ENCODE results near the gene PCDHGC5. TPM values are rescaled to one million over a fixed set of nuclear protein-coding genes. Genes with fewer than 3 reads are reported as not detected.
A peak's percentile ranks its signal among the peaks of the same experiment; 100 is the strongest.

The PCDHGC5 gene
- total RNA-seq, result 1 to 10 TPM in 1 of 4 donors, under 1 TPM in 3; 0.49 to 1.2 (median 0.65) TPM
- polyA plus RNA-seq, result under 1 TPM in 2 of 3 donors, not detected in 1; 0.08 to 0.95 TPM
- long read RNA-seq, donor 1, partial matches to known transcripts, result 3 of 3 reads
- long read RNA-seq, donor 1, other reads (novel, unspliced or antisense), result 0 of 3 reads
- long read RNA-seq, donor 2, result 0 reads

DNA sequence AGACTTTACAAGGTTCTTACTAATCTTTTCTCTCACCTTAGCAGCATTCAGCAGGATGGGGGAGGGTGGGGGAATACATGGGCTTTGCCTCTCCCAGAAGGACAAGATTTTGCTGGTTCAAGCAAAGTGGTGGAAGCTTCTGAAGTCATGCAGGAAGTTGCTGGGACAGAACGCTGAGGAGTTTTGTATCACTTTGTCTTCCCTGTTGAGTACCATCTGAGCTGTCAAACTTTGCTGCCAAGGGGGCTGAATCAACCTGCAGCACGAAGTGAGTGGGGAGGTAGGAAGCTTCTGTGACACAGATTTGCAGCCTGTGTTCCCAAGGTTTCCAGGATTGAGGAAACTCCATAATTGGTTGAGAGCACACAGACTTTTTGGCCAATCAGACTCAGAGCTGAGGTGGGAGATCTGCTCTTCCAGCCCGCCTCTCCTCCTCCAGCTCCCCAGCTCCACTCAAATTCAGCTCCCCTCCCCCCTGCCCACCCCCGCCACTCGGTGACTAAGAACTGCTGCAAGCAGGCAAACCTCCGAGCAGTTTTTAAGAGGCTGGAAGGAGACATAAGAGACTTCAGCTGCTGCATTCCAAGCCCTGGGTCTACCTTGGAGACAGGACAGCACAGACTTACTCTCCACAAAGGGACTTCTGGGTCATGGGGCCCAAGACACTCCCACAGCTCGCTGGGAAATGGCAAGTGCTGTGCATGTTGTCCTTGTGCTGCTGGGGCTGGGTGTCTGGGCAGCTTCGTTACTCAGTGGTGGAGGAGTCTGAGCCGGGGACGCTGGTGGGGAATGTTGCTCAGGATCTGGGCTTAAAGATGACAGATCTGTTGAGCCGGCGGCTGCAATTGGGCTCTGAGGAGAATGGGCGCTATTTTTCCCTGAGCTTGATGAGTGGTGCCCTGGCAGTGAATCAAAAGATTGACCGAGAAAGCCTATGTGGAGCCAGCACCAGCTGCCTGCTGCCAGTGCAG is at the start of gene PCDHGC5:
Gene PCDHGC5, plus strand, starts transcription at position 491 of the 971 bp plus-strand sequence. Its CDS starts 160 bp downstream, at position 651.
- no peak within 1 kb of the TSS for H3K27ac ChIP-seq
- no peak within 1 kb of the TSS for H3K4me3 ChIP-seq
- TF ChIP-seq CTCF (IDR thresholded peaks at IDR 0.05), result no peak
- peaks cover 0 to 14% of the 10 kb centered on the region in 2 donors for H3K36me3 ChIP-seq (ENCODE audit: insufficient read depth in 1 of 2, low read depth in 1 of 2)
- H3K9me3 ChIP-seq, result no peaks in the 10 kb centered on the region
- WGBS, 3 donors, result 54 to 75% (median 56%) methylated on average over 14 of the region's 14 CpGs
- ATAC-seq (peak in 2 of 4 donors; percentile 6 to 14), DNase-seq (no peak)
- intact Hi-C loops (cut with DNase I), result no loop called here
- H3K4me1 ChIP-seq, result peaks cover 13% of the 10 kb centered on the region
- H3K27me3 ChIP-seq (ENCODE audit: insufficient read depth in 3 of 3, low read length in 2 of 3), result peaks cover 0 to 6% (median 6%) of the 10 kb centered on the region in 3 donors

DNA sequence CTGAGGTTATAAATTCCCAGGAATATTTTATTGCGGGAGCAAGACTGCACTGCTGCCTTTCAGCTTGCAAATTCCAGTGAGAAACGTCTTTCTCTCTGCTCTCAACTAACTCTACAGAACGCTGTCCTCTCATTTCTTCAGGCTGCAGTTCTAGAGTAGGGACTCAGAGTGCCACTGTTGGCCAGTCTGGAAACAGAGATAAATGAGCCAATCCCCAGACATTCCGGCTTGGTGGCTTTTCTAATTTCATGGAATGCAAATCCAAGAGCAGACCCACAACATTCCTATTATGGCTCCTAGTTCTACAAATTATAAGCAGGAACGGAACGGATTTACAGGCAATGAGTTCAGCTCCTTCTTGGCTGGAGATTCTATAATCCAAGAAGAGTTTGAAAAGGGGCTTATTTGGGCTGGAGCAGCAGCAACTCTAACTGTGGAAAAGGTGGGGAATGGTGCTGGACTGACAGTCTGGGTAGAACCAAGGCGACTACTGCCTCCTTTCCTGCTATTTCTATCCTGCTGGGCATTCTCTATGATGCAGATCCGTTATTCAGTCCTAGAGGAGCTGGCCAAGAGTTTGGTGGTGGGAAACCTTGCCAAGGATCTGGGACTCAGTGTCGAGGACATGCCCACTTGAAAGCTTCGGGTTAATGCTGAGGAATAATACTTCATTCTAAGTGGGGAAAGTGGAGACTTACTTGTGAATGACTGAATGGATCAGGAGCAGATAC is 49.3 kb upstream of the PCDHGC5 start:
- no peaks in the 10 kb centered on the region for H3K4me1 ChIP-seq
- no peaks in the 10 kb centered on the region for H3K27me3 ChIP-seq (ENCODE audit: insufficient read depth in 3 of 3, low read length in 2 of 3)
- no peak overlapping the region for H3K4me3 ChIP-seq
- no peak overlapping the region for H3K27ac ChIP-seq
- ATAC-seq, result peak in 2 of 4 donors; percentile 35
- no peak for TF ChIP-seq CTCF (IDR thresholded peaks at IDR 0.05)
- WGBS, 3 donors, result 60 to 74% (median 67%) methylated on average over 10 of the region's 10 CpGs
- no peak for DNase-seq
- intact Hi-C loops (cut with DNase I), result no loop called here
- H3K36me3 ChIP-seq (ENCODE audit: insufficient read depth in 1 of 2, low read depth in 1 of 2), result no peaks in the 10 kb centered on the region
- H3K9me3 ChIP-seq, result no peaks in the 10 kb centered on the region

DNA sequence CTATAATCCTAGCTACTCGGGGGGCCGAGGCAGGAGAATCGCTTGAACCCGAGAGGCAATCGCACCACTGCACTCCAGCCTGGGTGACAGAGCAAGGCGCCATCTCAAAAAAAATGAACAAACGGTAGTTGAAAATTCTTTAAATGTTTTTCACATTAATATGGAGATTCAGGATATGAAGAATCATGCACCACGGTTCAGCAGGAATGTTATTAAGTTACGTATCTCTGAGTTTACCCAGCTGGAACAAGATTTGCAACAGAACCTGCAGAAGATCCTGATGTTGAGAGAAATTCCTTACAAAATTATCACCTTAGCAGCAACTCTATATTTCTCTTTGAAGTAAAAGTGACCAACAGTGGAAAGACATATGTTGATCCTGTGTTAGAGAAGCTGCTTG is 48.5 kb upstream of the PCDHGC5 start:
- Histone ChIP-seq H3K4me1 (no peaks in the 10 kb centered on the region), H3K36me3 (ENCODE audit: insufficient read depth in 1 of 2, low read depth in 1 of 2) (no peaks in the 10 kb centered on the region), H3K27me3 (ENCODE audit: insufficient read depth in 3 of 3, low read length in 2 of 3) (no peaks in the 10 kb centered on the region), H3K27ac (no peak overlapping the region), H3K9me3 (no peaks in the 10 kb centered on the region), H3K4me3 (no peak overlapping the region)
- TF ChIP-seq CTCF (IDR thresholded peaks at IDR 0.05), result no peak
- intact Hi-C loops (cut with DNase I), result no loop called here
- no peak for DNase-seq
- ATAC-seq, result no peak
- WGBS, 3 donors, result 94 to 96% (median 95%) methylated on average over 9 of the region's 9 CpGs

DNA sequence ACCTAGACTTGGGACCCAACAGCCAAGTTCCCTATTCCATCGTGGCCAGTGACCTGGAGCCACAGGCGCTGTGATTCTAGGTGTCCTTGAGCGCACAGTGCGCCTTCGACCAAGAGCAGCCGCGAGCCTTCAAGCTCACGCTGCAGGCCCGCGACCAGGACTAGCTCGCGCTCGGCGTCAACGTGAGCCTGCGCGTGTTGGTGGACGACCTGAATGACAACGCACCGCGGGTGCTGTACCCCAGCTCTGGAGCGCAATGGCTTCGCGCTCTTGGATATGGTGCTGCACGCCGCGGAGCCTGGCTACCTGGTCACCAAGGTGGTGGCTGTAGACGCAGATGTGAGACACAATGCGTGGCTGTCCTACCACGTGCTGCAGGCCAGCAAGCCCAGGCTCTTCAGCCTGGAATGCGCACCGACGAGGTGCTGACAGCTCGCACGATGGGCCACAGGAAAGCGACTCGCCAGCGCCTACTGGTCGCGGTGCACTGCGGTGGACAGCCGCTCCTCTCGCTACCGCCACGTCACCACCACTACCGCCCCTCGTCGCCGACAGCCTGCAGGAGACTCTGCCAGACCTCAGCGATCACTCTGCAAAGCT is 47.2 kb upstream of the PCDHGC5 start:
- DNase-seq (no peak), ATAC-seq (no peak)
- intact Hi-C loops (cut with DNase I), result no loop called here
- 58 to 64% (median 59%) methylated on average over 50 of the region's 50 CpGs for WGBS, 3 donors
- TF ChIP-seq CTCF (IDR thresholded peaks at IDR 0.05), result no peak
- H3K4me3 ChIP-seq, result no peak overlapping the region
- H3K27ac ChIP-seq, result no peak overlapping the region
- no peaks in the 10 kb centered on the region for H3K27me3 ChIP-seq (ENCODE audit: insufficient read depth in 3 of 3, low read length in 2 of 3)
- no peaks in the 10 kb centered on the region for H3K36me3 ChIP-seq (ENCODE audit: insufficient read depth in 1 of 2, low read depth in 1 of 2)
- no peaks in the 10 kb centered on the region for H3K4me1 ChIP-seq
- no peaks in the 10 kb centered on the region for H3K9me3 ChIP-seq

All from psoas muscle (tissue), 8 donors.